Measurements from ENCODE around the gene TRO. TPM values are rescaled to one million over a fixed set of nuclear protein-coding genes. Genes with fewer than 3 reads are reported as not detected.

TRO gene
- polyA plus RNA-seq (2012; ENCODE audit: insufficient read length, low read depth) = 7.2 TPM

GRCh38 chrX:54920610-54921426 is at the start of gene TRO:
Gene TRO (plus strand): TSS chrX:54920824. CDS start chrX:54922247, 1,423 bp downstream.
- TF ChIP-seq FOXP2 (optimal IDR thresholded peaks at IDR 0.05; ENCODE audit: borderline replicate concordance, extremely low read depth, extremely low read length, insufficient read depth) = no peak
- no peak for TF ChIP-seq POLR2AphosphoS5 (IDR thresholded peaks at IDR 0.05; ENCODE audit: low read depth, low read length)
- no peak for TF ChIP-seq TAF1 (IDR thresholded peaks at IDR 0.05; ENCODE audit: borderline replicate concordance, insufficient read depth, low read length)
- TF ChIP-seq REST (IDR thresholded peaks at IDR 0.05; ENCODE audit: insufficient read depth in 1 of 2, low read depth in 2 of 2, low read length in 2 of 2) = no peak
- no peak for TF ChIP-seq SIN3A (IDR thresholded peaks at IDR 0.05; ENCODE audit: borderline replicate concordance, insufficient read depth, low read length)

- TF ChIP-seq REST (IDR thresholded peaks at IDR 0.05; ENCODE audit: insufficient read depth in 1 of 2, low read depth in 2 of 2, low read length in 2 of 2) (no peak), FOXP2 (optimal IDR thresholded peaks at IDR 0.05; ENCODE audit: borderline replicate concordance, extremely low read depth, extremely low read length, insufficient read depth) (no peak), TAF1 (IDR thresholded peaks at IDR 0.05; ENCODE audit: borderline replicate concordance, insufficient read depth, low read length) (no peak), POLR2AphosphoS5 (IDR thresholded peaks at IDR 0.05; ENCODE audit: low read depth, low read length) (no peak), SIN3A (IDR thresholded peaks at IDR 0.05; ENCODE audit: borderline replicate concordance, insufficient read depth, low read length) (no peak)
These were observed 34.9 kb upstream of the TRO start for GRCh38 chrX:54885740-54886139.

- TF ChIP-seq REST (IDR thresholded peaks at IDR 0.05; ENCODE audit: insufficient read depth in 1 of 2, low read depth in 2 of 2, low read length in 2 of 2) (no peak), POLR2AphosphoS5 (IDR thresholded peaks at IDR 0.05; ENCODE audit: low read depth, low read length) (no peak), FOXP2 (optimal IDR thresholded peaks at IDR 0.05; ENCODE audit: borderline replicate concordance, extremely low read depth, extremely low read length, insufficient read depth) (no peak), TAF1 (IDR thresholded peaks at IDR 0.05; ENCODE audit: borderline replicate concordance, insufficient read depth, low read length) (no peak), SIN3A (IDR thresholded peaks at IDR 0.05; ENCODE audit: borderline replicate concordance, insufficient read depth, low read length) (no peak)
These were observed 29.1 kb upstream of the TRO start for GRCh38 chrX:54891573-54891972.

GRCh38 chrX:54894159-54894558 is 26.5 kb upstream of the TRO start:
- TF ChIP-seq SIN3A (IDR thresholded peaks at IDR 0.05; ENCODE audit: borderline replicate concordance, insufficient read depth, low read length) = no peak
- TF ChIP-seq POLR2AphosphoS5 (IDR thresholded peaks at IDR 0.05; ENCODE audit: low read depth, low read length) = no peak
- no peak for TF ChIP-seq REST (IDR thresholded peaks at IDR 0.05; ENCODE audit: insufficient read depth in 1 of 2, low read depth in 2 of 2, low read length in 2 of 2)
- no peak for TF ChIP-seq FOXP2 (optimal IDR thresholded peaks at IDR 0.05; ENCODE audit: borderline replicate concordance, extremely low read depth, extremely low read length, insufficient read depth)
- no peak for TF ChIP-seq TAF1 (IDR thresholded peaks at IDR 0.05; ENCODE audit: borderline replicate concordance, insufficient read depth, low read length)

All from PFSK-1 (cell line).